Ascending aorta (tissue), 2 donors: Measurements from ENCODE around the gene EIF2S2. TPM values are rescaled to one million over a fixed set of nuclear protein-coding genes. Genes with fewer than 3 reads are reported as not detected.
"Not testable (repeated sequence)": the region's sequence is repeated elsewhere in the genome, so short reads cannot be mapped to it uniquely, and the experiment has no call there.

Experiments used
- DNase-seq, 2 donors: peaks; one replicate each; pipeline ENCODE4 v3.0.0-alpha.2; 2019; ENCODE audit warnings: low spot score in 2 of 2
- H3K27ac ChIP-seq, 2 donors: fragments of 200-600 bp; sonication (generic); one replicate each; pipeline ENCODE4 v1.5.1; 2016 to 2017; ENCODE audit warnings: mild to moderate bottlenecking in 1 of 2
- H3K27me3 ChIP-seq: fragments of 200-600 bp; sonication (generic); one replicate; pipeline ENCODE4 v1.5.1; 2017
- H3K36me3 ChIP-seq, 2 donors: fragments of 200-600 bp; sonication (generic); one replicate each; pipeline ENCODE4 v1.5.1; 2016
- H3K4me1 ChIP-seq, 2 donors: fragments of 200-600 bp; sonication (generic); one replicate each; pipeline ENCODE4 v1.5.1; 2016 to 2017; ENCODE audit warnings: mild to moderate bottlenecking in 1 of 2
- H3K4me3 ChIP-seq, 2 donors: fragments of 200-600 bp; sonication (generic); one replicate each; pipeline ENCODE4 v1.5.1; 2016 to 2017; ENCODE audit warnings: mild to moderate bottlenecking in 1 of 2
- H3K9me3 ChIP-seq, 2 donors: fragments of 200-600 bp; sonication (generic); one replicate each; pipeline ENCODE4 v1.5.1; 2016
- CTCF ChIP-seq, 3 experiments: fragments of 200-600 bp in 2 of 3; fragments of 450-650 bp in 1 of 3; sonication (generic) in 2 of 3; IDR thresholded peaks; one replicate each; pipeline ENCODE4 v1.5.1; 2016 to 2019; ENCODE audit warnings: antibody characterized with exemption in 3 of 3, mild to moderate bottlenecking in 1 of 3, moderate library complexity in 1 of 3
- intact Hi-C: fragments of 100-400 bp; cut with DNase I; formaldehyde crosslinking; loops from one replicate; pipeline ENCODE4 v1.15.1; 2023
- total RNA-seq: library from RNA; depleted of rRNA; stranded (reverse); fragments of >200 nt; gene quantifications from one replicate; pipeline ENCODE4 v1.1.0, GENCODE V29; 2016

EIF2S2 gene
- total RNA-seq, 1 donor from 2014 or later, result 19.3 TPM

- Histone ChIP-seq H3K4me1 (no peaks in the 10 kb centered on the region), H3K36me3 (no peaks in the 10 kb centered on the region), H3K9me3 (no peaks in the 10 kb centered on the region), H3K4me3 (no peak overlapping the region), H3K27ac (no peak overlapping the region), H3K27me3 (no peaks in the 10 kb centered on the region)
- no peak for DNase-seq
- no peak for TF ChIP-seq CTCF (IDR thresholded peaks at IDR 0.05)
- intact Hi-C loops, result no loop called here
Measured at GRCh38 chr20:34145280-34145819, 33.3 kb upstream of the EIF2S2 start.

- Histone ChIP-seq H3K27ac (no peak overlapping the region), H3K27me3 (no peaks in the 10 kb centered on the region), H3K4me3 (no peak overlapping the region), H3K36me3 (no peaks in the 10 kb centered on the region), H3K4me1 (no peaks in the 10 kb centered on the region), H3K9me3 (no peaks in the 10 kb centered on the region)
- DNase-seq, result no peak
- no peak for TF ChIP-seq CTCF (IDR thresholded peaks at IDR 0.05)
- intact Hi-C loops, result no loop called here
Measured at GRCh38 chr20:34143951-34144350, 31.9 kb upstream of the EIF2S2 start.

GRCh38 chr20:34142121-34142520 is 30.1 kb upstream of the EIF2S2 start:
- intact Hi-C loops, result no loop called here
- no peaks in the 10 kb centered on the region for H3K36me3 ChIP-seq
- H3K27ac ChIP-seq, result no peak overlapping the region

GRCh38 chr20:34141293-34141692 is 29.2 kb upstream of the EIF2S2 start:
- intact Hi-C loops, result no loop called here
- Histone ChIP-seq H3K27me3 (no peaks in the 10 kb centered on the region), H3K4me3 (no peak overlapping the region), H3K9me3 (no peaks in the 10 kb centered on the region), H3K36me3 (no peaks in the 10 kb centered on the region), H3K4me1 (no peaks in the 10 kb centered on the region), H3K27ac (no peak overlapping the region)
- no peak for TF ChIP-seq CTCF (IDR thresholded peaks at IDR 0.05)
- DNase-seq, result no peak

More at GRCh38 chr20:34142121-34142520, 30.1 kb upstream of the EIF2S2 start:
- Histone ChIP-seq H3K27me3 (no peaks in the 10 kb centered on the region), H3K9me3 (no peaks in the 10 kb centered on the region), H3K4me1 (no peaks in the 10 kb centered on the region), H3K4me3 (no peak overlapping the region)
- TF ChIP-seq CTCF (IDR thresholded peaks at IDR 0.05), result no peak
- no peak for DNase-seq

GRCh38 chr20:34135525-34136275 is 23.7 kb upstream of the EIF2S2 start:
- intact Hi-C loops, result not testable (repeated sequence)

GRCh38 chr20:34133365-34133860 is 21.4 kb upstream of the EIF2S2 start:
- H3K9me3 ChIP-seq, H3K4me3 ChIP-seq, H3K27me3 ChIP-seq, intact Hi-C loops, H3K36me3 ChIP-seq, H3K4me1 ChIP-seq, DNase-seq, H3K27ac ChIP-seq: not testable (repeated sequence)

More at GRCh38 chr20:34135525-34136275, 23.7 kb upstream of the EIF2S2 start:
- not testable (repeated sequence) for H3K36me3 ChIP-seq, H3K27ac ChIP-seq, H3K4me3 ChIP-seq, H3K9me3 ChIP-seq, H3K4me1 ChIP-seq, H3K27me3 ChIP-seq, DNase-seq

- H3K27me3 ChIP-seq, DNase-seq, intact Hi-C loops, H3K4me3 ChIP-seq, H3K27ac ChIP-seq, H3K9me3 ChIP-seq, H3K4me1 ChIP-seq, H3K36me3 ChIP-seq: not testable (repeated sequence)
Measured at GRCh38 chr20:34132943-34133342, 20.9 kb upstream of the EIF2S2 start.

- H3K4me1 ChIP-seq, H3K9me3 ChIP-seq, H3K4me3 ChIP-seq, H3K27me3 ChIP-seq, H3K27ac ChIP-seq, intact Hi-C loops, H3K36me3 ChIP-seq, DNase-seq: not testable (repeated sequence)
Measured at GRCh38 chr20:34132491-34132890, 20.4 kb upstream of the EIF2S2 start.
